C4-2B (cell line): ENCODE measurements around the gene CCDC141.

Experiments used
- CTCF ChIP-seq: fragments of 450-650 bp; conservative IDR thresholded peaks from 2 replicates; pipeline ENCODE4 v1.5.1; 2017; ENCODE audit warnings: mild to moderate bottlenecking
- ZFX ChIP-seq: fragments of 450-650 bp; IDR thresholded peaks from 2 replicates; pipeline ENCODE4 v1.6.1; 2017

- no peak for TF ChIP-seq CTCF
- TF ChIP-seq ZFX, result no peak
Measured at GRCh38 chr2:178934571-178934970, 115.4 kb downstream of the CCDC141 start.
